Measurements from ENCODE around the gene KRTAP19-6.

The KRTAP19-6 gene

GRCh38 chr21:30541764-30542163, at the start of gene KRTAP19-6:
Gene KRTAP19-6 (minus strand): TSS chr21:30541864. CDS start chr21:30541833, 31 bp downstream.
- Histone ChIP-seq H3K27me3 (ENCODE audit: control insufficient read depth, insufficient read depth, low read length) (no peaks in the 10 kb centered on the region), H3K9me3 (ENCODE audit: control insufficient read depth, low read depth, low read length) (no peaks in the 10 kb centered on the region), H3K27ac (ENCODE audit: low read length) (no peak within 1 kb of the TSS), H3K36me3 (ENCODE audit: control insufficient read depth, low read depth, low read length) (no peaks in the 10 kb centered on the region), H3K4me3 (ENCODE audit: low read length) (no peak within 1 kb of the TSS), H3K9ac (ENCODE audit: low read length) (no peak within 1 kb of the TSS), H3K4me1 (ENCODE audit: control insufficient read depth, low read depth, low read length) (no peaks in the 10 kb centered on the region)

GRCh38 chr21:30590297-30590696, 48.6 kb upstream of the KRTAP19-6 start, which contains the start of gene KRTAP22-2:
Gene KRTAP22-2 (minus strand): TSS chr21:30590397.
- no peaks in the 10 kb centered on the region for H3K4me1 ChIP-seq (ENCODE audit: control insufficient read depth, low read depth, low read length)
- no peak within 1 kb of the TSS for H3K9ac ChIP-seq (ENCODE audit: low read length)
- H3K27me3 ChIP-seq (ENCODE audit: control insufficient read depth, insufficient read depth, low read length), result no peaks in the 10 kb centered on the region
- no peak within 1 kb of the TSS for H3K27ac ChIP-seq (ENCODE audit: low read length)
- no peaks in the 10 kb centered on the region for H3K9me3 ChIP-seq (ENCODE audit: control insufficient read depth, low read depth, low read length)
- H3K4me3 ChIP-seq (ENCODE audit: low read length), result no peak within 1 kb of the TSS
- H3K36me3 ChIP-seq (ENCODE audit: control insufficient read depth, low read depth, low read length), result no peaks in the 10 kb centered on the region

- H3K27me3 ChIP-seq (ENCODE audit: control insufficient read depth, insufficient read depth, low read length), result no peaks in the 10 kb centered on the region
- no peak overlapping the region for H3K9ac ChIP-seq (ENCODE audit: low read length)
- no peaks in the 10 kb centered on the region for H3K9me3 ChIP-seq (ENCODE audit: control insufficient read depth, low read depth, low read length)
- no peaks in the 10 kb centered on the region for H3K36me3 ChIP-seq (ENCODE audit: control insufficient read depth, low read depth, low read length)
- no peak overlapping the region for H3K27ac ChIP-seq (ENCODE audit: low read length)
- no peak overlapping the region for H3K4me3 ChIP-seq (ENCODE audit: low read length)
- H3K4me1 ChIP-seq (ENCODE audit: control insufficient read depth, low read depth, low read length), result no peaks in the 10 kb centered on the region
These were observed 41.2 kb upstream of the KRTAP19-6 start for GRCh38 chr21:30582870-30583269.

- no peaks in the 10 kb centered on the region for H3K36me3 ChIP-seq (ENCODE audit: control insufficient read depth, low read depth, low read length)
- no peaks in the 10 kb centered on the region for H3K9me3 ChIP-seq (ENCODE audit: control insufficient read depth, low read depth, low read length)
- H3K9ac ChIP-seq (ENCODE audit: low read length), result no peak overlapping the region
These were observed 38.5 kb upstream of the KRTAP19-6 start for GRCh38 chr21:30580132-30580531.

GRCh38 chr21:30579346-30579745, 37.7 kb upstream of the KRTAP19-6 start:
- no peak overlapping the region for H3K27ac ChIP-seq (ENCODE audit: low read length)
- H3K9ac ChIP-seq (ENCODE audit: low read length), result no peak overlapping the region
- no peaks in the 10 kb centered on the region for H3K9me3 ChIP-seq (ENCODE audit: control insufficient read depth, low read depth, low read length)
- no peak overlapping the region for H3K4me3 ChIP-seq (ENCODE audit: low read length)
- no peaks in the 10 kb centered on the region for H3K27me3 ChIP-seq (ENCODE audit: control insufficient read depth, insufficient read depth, low read length)
- H3K36me3 ChIP-seq (ENCODE audit: control insufficient read depth, low read depth, low read length), result no peaks in the 10 kb centered on the region
- H3K4me1 ChIP-seq (ENCODE audit: control insufficient read depth, low read depth, low read length), result no peaks in the 10 kb centered on the region

More at GRCh38 chr21:30580132-30580531, 38.5 kb upstream of the KRTAP19-6 start:
- Histone ChIP-seq H3K27ac (ENCODE audit: low read length) (no peak overlapping the region), H3K4me3 (ENCODE audit: low read length) (no peak overlapping the region), H3K27me3 (ENCODE audit: control insufficient read depth, insufficient read depth, low read length) (no peaks in the 10 kb centered on the region), H3K4me1 (ENCODE audit: control insufficient read depth, low read depth, low read length) (no peaks in the 10 kb centered on the region)

GRCh38 chr21:30577766-30578165, 36.1 kb upstream of the KRTAP19-6 start:
- no peaks in the 10 kb centered on the region for H3K4me1 ChIP-seq (ENCODE audit: control insufficient read depth, low read depth, low read length)

GRCh38 chr21:30567617-30568016, 26.0 kb upstream of the KRTAP19-6 start:
- Histone ChIP-seq H3K27me3 (ENCODE audit: control insufficient read depth, insufficient read depth, low read length) (no peaks in the 10 kb centered on the region), H3K36me3 (ENCODE audit: control insufficient read depth, low read depth, low read length) (no peaks in the 10 kb centered on the region), H3K4me1 (ENCODE audit: control insufficient read depth, low read depth, low read length) (no peaks in the 10 kb centered on the region), H3K4me3 (ENCODE audit: low read length) (no peak overlapping the region), H3K9ac (ENCODE audit: low read length) (no peak overlapping the region), H3K9me3 (ENCODE audit: control insufficient read depth, low read depth, low read length) (no peaks in the 10 kb centered on the region), H3K27ac (ENCODE audit: low read length) (no peak overlapping the region)

More at GRCh38 chr21:30577766-30578165, 36.1 kb upstream of the KRTAP19-6 start:
- Histone ChIP-seq H3K4me3 (ENCODE audit: low read length) (no peak overlapping the region), H3K27me3 (ENCODE audit: control insufficient read depth, insufficient read depth, low read length) (no peaks in the 10 kb centered on the region), H3K9me3 (ENCODE audit: control insufficient read depth, low read depth, low read length) (no peaks in the 10 kb centered on the region), H3K9ac (ENCODE audit: low read length) (no peak overlapping the region), H3K36me3 (ENCODE audit: control insufficient read depth, low read depth, low read length) (no peaks in the 10 kb centered on the region), H3K27ac (ENCODE audit: low read length) (no peak overlapping the region)

- H3K9me3 ChIP-seq (ENCODE audit: control insufficient read depth, low read depth, low read length), result no peaks in the 10 kb centered on the region
- H3K27me3 ChIP-seq (ENCODE audit: control insufficient read depth, insufficient read depth, low read length), result no peaks in the 10 kb centered on the region
- H3K27ac ChIP-seq (ENCODE audit: low read length), result no peak overlapping the region
- no peak overlapping the region for H3K4me3 ChIP-seq (ENCODE audit: low read length)
- H3K36me3 ChIP-seq (ENCODE audit: control insufficient read depth, low read depth, low read length), result no peaks in the 10 kb centered on the region
- no peak overlapping the region for H3K9ac ChIP-seq (ENCODE audit: low read length)
- no peaks in the 10 kb centered on the region for H3K4me1 ChIP-seq (ENCODE audit: control insufficient read depth, low read depth, low read length)
These were observed 22.0 kb upstream of the KRTAP19-6 start for GRCh38 chr21:30563630-30564029.

- no peaks in the 10 kb centered on the region for H3K4me1 ChIP-seq (ENCODE audit: control insufficient read depth, low read depth, low read length)
- no peak overlapping the region for H3K27ac ChIP-seq (ENCODE audit: low read length)
- H3K4me3 ChIP-seq (ENCODE audit: low read length), result no peak overlapping the region
- no peaks in the 10 kb centered on the region for H3K36me3 ChIP-seq (ENCODE audit: control insufficient read depth, low read depth, low read length)
- H3K9me3 ChIP-seq (ENCODE audit: control insufficient read depth, low read depth, low read length), result no peaks in the 10 kb centered on the region
- no peaks in the 10 kb centered on the region for H3K27me3 ChIP-seq (ENCODE audit: control insufficient read depth, insufficient read depth, low read length)
- H3K9ac ChIP-seq (ENCODE audit: low read length), result no peak overlapping the region
These were observed 21.4 kb upstream of the KRTAP19-6 start for GRCh38 chr21:30563072-30563471.

- Histone ChIP-seq H3K27ac (ENCODE audit: low read length) (no peak overlapping the region), H3K27me3 (ENCODE audit: control insufficient read depth, insufficient read depth, low read length) (no peaks in the 10 kb centered on the region), H3K9ac (ENCODE audit: low read length) (no peak overlapping the region), H3K9me3 (ENCODE audit: control insufficient read depth, low read depth, low read length) (no peaks in the 10 kb centered on the region), H3K4me1 (ENCODE audit: control insufficient read depth, low read depth, low read length) (no peaks in the 10 kb centered on the region), H3K36me3 (ENCODE audit: control insufficient read depth, low read depth, low read length) (no peaks in the 10 kb centered on the region), H3K4me3 (ENCODE audit: low read length) (no peak overlapping the region)
These were observed 20.3 kb upstream of the KRTAP19-6 start for GRCh38 chr21:30561957-30562356.

- Histone ChIP-seq H3K36me3 (ENCODE audit: control insufficient read depth, low read depth, low read length) (no peaks in the 10 kb centered on the region), H3K27ac (ENCODE audit: low read length) (no peak within 1 kb of the TSS), H3K27me3 (ENCODE audit: control insufficient read depth, insufficient read depth, low read length) (no peaks in the 10 kb centered on the region), H3K4me1 (ENCODE audit: control insufficient read depth, low read depth, low read length) (no peaks in the 10 kb centered on the region), H3K9ac (ENCODE audit: low read length) (no peak within 1 kb of the TSS), H3K4me3 (ENCODE audit: low read length) (no peak within 1 kb of the TSS), H3K9me3 (ENCODE audit: control insufficient read depth, low read depth, low read length) (no peaks in the 10 kb centered on the region)
These were observed 19.7 kb upstream of the KRTAP19-6 start, which contains the start of gene KRTAP19-7 for GRCh38 chr21:30561264-30561895. Gene KRTAP19-7 (minus strand): TSS chr21:30561314. CDS start chr21:30561289, 25 bp downstream.

GRCh38 chr21:30555095-30555494, 13.4 kb upstream of the KRTAP19-6 start:
- Histone ChIP-seq H3K9ac (ENCODE audit: low read length) (no peak overlapping the region), H3K27me3 (ENCODE audit: control insufficient read depth, insufficient read depth, low read length) (no peaks in the 10 kb centered on the region), H3K36me3 (ENCODE audit: control insufficient read depth, low read depth, low read length) (no peaks in the 10 kb centered on the region), H3K4me3 (ENCODE audit: low read length) (no peak overlapping the region), H3K4me1 (ENCODE audit: control insufficient read depth, low read depth, low read length) (no peaks in the 10 kb centered on the region), H3K9me3 (ENCODE audit: control insufficient read depth, low read depth, low read length) (no peaks in the 10 kb centered on the region), H3K27ac (ENCODE audit: low read length) (no peak overlapping the region)

Measured in iPS-18a (cell line).